Activated CD8-positive, alpha-beta memory T cell treated with anti-CD3 and anti-CD28 coated beads for 1 hour (primary cell): ENCODE measurements around the gene MCM10.

Experiments
- DNase-seq, 2 donors: peaks; one replicate each; pipeline ENCODE4 v3.0.0-alpha.2; 2020; ENCODE audit warnings: low read depth in 1 of 2; ENCODE audit errors: extremely low read depth in 1 of 2

MCM10 gene

GRCh38 chr10:13256627-13257026 is 95.3 kb downstream of the MCM10 start:
- no peak for DNase-seq

- DNase-seq: no peak
These were observed 96.3 kb downstream of the MCM10 start for GRCh38 chr10:13257621-13258140.
